HFFc6 (cell line): ENCODE data around the gene SLC23A3. TPM values are rescaled to one million over a fixed set of nuclear protein-coding genes. Genes with fewer than 3 reads are reported as not detected.

Source experiments
- DNase-seq: peaks from one replicate; pipeline ENCODE4 v3.0.0-alpha.2; 2018
- H3K27ac Mint-ChIP-seq: 2 replicates; pipeline ENCODE4 v1.8.0; 2020; ENCODE audit warnings: mild to moderate bottlenecking, mixed read lengths
- H3K27me3 Mint-ChIP-seq: 2 replicates; pipeline ENCODE4 v1.8.0; 2021; ENCODE audit warnings: mild to moderate bottlenecking, moderate library complexity, mixed read lengths; ENCODE audit not compliant: insufficient read depth
- H3K36me3 Mint-ChIP-seq: 2 replicates; pipeline ENCODE4 v1.8.0; 2021; ENCODE audit warnings: low read depth, mixed read lengths
- H3K4me1 Mint-ChIP-seq: 2 replicates; pipeline ENCODE4 v1.8.0; 2020; ENCODE audit warnings: low read depth, mixed read lengths
- H3K4me3 Mint-ChIP-seq: 2 replicates; pipeline ENCODE4 v1.8.0; 2020; ENCODE audit warnings: mild to moderate bottlenecking, moderate library complexity, mixed read lengths
- H3K9me3 Mint-ChIP-seq: 2 replicates; pipeline ENCODE4 v1.8.0; 2020; ENCODE audit warnings: mild to moderate bottlenecking, mixed read lengths
- total RNA-seq, 6 experiments: library from RNA; stranded (reverse); fragmentation: NEBNext Ultra II Directional; extraction: Animal tissue kit (Norgen Biotek cat#: 25700); gene quantifications; 2 replicates in 1 of 6; 3 replicates in 5 of 6; pipeline ENCODE4 v1.2.3, GENCODE V29; 2021
- TF ChIP-seq, protein P1 (sequence below): fragments of 200-600 bp; sonication (generic); IDR thresholded peaks from 2 replicates; pipeline ENCODE4 v1.5.0; 2021; ENCODE audit warnings: antibody characterized with exemption, mild to moderate bottlenecking

SLC23A3 gene
- total RNA-seq, 6 experiments from 2014 or later: 0.36 to 1.5 (median 0.88) TPM

DNA sequence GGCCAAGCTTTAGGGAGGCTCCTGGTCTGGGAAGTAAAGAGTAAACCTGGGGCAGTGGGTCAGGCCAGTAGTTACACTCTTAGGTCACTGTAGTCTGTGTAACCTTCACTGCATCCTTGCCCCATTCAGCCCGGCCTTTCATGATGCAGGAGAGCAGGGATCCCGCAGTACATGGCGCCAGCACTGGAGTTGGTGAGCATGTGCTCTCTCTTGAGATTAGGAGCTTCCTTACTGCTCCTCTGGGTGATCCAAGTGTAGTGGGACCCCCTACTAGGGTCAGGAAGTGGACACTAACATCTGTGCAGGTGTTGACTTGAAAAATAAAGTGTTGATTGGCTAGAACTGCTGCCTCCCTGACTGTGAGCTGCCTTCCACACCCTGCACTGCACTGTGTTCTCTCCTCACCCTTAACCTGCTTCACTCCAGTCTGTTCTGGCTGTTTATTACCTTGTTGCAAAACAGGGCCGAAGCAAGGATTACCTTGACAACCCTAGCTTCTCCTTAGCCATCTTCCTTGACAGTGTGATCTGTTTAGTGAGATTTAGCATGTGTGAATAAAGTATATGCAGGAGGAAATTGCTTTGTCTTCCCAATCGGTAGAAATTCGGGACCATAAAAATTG is 13.4 kb upstream of the SLC23A3 start:
- no peak for DNase-seq
- no peak overlapping the region for H3K4me3 Mint-ChIP-seq
- H3K4me1 Mint-ChIP-seq: peaks cover 7% of the 10 kb centered on the region
- peaks cover 38% of the 10 kb centered on the region for H3K36me3 Mint-ChIP-seq
- H3K9me3 Mint-ChIP-seq: no peaks in the 10 kb centered on the region
- H3K27ac Mint-ChIP-seq: no peak overlapping the region
- TF ChIP-seq, protein P1, sequence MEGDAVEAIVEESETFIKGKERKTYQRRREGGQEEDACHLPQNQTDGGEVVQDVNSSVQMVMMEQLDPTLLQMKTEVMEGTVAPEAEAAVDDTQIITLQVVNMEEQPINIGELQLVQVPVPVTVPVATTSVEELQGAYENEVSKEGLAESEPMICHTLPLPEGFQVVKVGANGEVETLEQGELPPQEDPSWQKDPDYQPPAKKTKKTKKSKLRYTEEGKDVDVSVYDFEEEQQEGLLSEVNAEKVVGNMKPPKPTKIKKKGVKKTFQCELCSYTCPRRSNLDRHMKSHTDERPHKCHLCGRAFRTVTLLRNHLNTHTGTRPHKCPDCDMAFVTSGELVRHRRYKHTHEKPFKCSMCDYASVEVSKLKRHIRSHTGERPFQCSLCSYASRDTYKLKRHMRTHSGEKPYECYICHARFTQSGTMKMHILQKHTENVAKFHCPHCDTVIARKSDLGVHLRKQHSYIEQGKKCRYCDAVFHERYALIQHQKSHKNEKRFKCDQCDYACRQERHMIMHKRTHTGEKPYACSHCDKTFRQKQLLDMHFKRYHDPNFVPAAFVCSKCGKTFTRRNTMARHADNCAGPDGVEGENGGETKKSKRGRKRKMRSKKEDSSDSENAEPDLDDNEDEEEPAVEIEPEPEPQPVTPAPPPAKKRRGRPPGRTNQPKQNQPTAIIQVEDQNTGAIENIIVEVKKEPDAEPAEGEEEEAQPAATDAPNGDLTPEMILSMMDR: no peak
- peaks cover 2% of the 10 kb centered on the region; the same call in 1 of the 2 replicates for H3K27me3 Mint-ChIP-seq

- no peak for DNase-seq
- Mint-ChIP-seq H3K27ac (no peak overlapping the region), H3K4me3 (no peak overlapping the region), H3K27me3 (peaks cover 2% of the 10 kb centered on the region; the same call in 1 of the 2 replicates), H3K9me3 (no peaks in the 10 kb centered on the region), H3K36me3 (peaks cover 38% of the 10 kb centered on the region), H3K4me1 (peaks cover 9% of the 10 kb centered on the region)
- TF ChIP-seq, protein P1: no peak
Measured at GRCh38 chr2:219182331-219183150, 12.7 kb upstream of the SLC23A3 start.

DNA sequence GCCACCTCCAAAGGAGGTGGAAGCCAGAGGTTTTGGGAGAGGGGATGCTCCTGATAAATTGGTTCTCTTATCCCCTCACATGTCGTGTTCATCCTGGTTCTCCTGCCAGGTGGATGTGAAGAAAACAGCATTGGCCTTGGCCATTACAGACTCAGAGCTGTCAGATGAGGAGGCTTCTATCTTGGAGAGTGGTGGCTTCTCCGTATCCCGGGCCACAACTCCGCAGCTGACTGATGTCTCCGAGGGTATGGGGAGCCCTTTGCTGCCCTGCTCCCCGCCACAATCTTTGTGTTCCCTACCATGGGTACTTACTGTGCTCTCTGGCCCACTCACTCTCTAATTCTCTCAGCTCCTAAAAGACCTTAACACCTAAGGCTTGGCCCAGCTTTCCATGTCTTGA is 11.7 kb upstream of the SLC23A3 start:
- peaks cover 2% of the 10 kb centered on the region; the same call in 1 of the 2 replicates for H3K27me3 Mint-ChIP-seq
- no peak overlapping the region for H3K27ac Mint-ChIP-seq
- TF ChIP-seq, protein P1: no peak
- H3K4me3 Mint-ChIP-seq: no peak overlapping the region
- no peak for DNase-seq
- H3K4me1 Mint-ChIP-seq: peaks cover 15% of the 10 kb centered on the region
- H3K9me3 Mint-ChIP-seq: no peaks in the 10 kb centered on the region
- peaks cover 38% of the 10 kb centered on the region for H3K36me3 Mint-ChIP-seq

DNA sequence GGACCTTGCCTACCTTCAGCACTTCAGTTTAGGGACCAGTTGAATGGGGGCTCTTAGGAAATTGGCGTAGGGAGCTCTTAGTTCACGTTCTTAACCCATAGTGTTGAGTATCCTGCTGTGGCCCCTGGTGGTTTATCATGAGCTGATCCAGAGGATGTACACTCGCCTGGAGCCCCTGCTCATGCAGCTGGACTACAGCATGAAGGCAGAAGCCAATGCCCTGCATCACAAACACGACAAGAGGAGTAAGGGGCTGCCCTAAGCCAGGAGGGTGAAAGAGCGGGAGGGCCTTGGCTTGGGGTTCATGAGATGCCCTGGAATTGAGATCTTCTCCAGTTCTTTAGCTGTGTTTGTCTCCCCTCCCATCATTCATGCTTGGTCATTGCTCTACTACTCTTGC is 11.1 kb upstream of the SLC23A3 start:
- peaks cover 2% of the 10 kb centered on the region; the same call in 1 of the 2 replicates for H3K27me3 Mint-ChIP-seq
- no peaks in the 10 kb centered on the region for H3K9me3 Mint-ChIP-seq
- peaks cover 37% of the 10 kb centered on the region for H3K36me3 Mint-ChIP-seq
- peaks cover 17% of the 10 kb centered on the region for H3K4me1 Mint-ChIP-seq
- no peak overlapping the region for H3K27ac Mint-ChIP-seq
- no peak for DNase-seq
- H3K4me3 Mint-ChIP-seq: no peak overlapping the region
- TF ChIP-seq, protein P1: no peak

- Mint-ChIP-seq H3K4me1 (peaks cover 27% of the 10 kb centered on the region), H3K36me3 (peaks cover 26% of the 10 kb centered on the region), H3K9me3 (no peaks in the 10 kb centered on the region), H3K27me3 (peaks cover 2% of the 10 kb centered on the region; the same call in 1 of the 2 replicates), H3K4me3 (peak overlapping the region; percentile 94), H3K27ac (no peak overlapping the region)
- TF ChIP-seq, protein P1: no peak
- no peak for DNase-seq
Measured at GRCh38 chr2:219179601-219180465, 10.0 kb upstream of the SLC23A3 start.
